ENCODE measurements around the gene CTAG1A.
"Not testable (repeated sequence)": the region's sequence is repeated elsewhere in the genome, so short reads cannot be mapped to it uniquely, and the experiment has no call there.

Gene CTAG1A

GRCh38 chrX:154613586-154613985 is 28.7 kb downstream of the CTAG1A start:
- DNase-seq (ENCODE audit: low read depth, low spot score), result not testable (repeated sequence)

GRCh38 chrX:154619182-154619581 is 34.2 kb downstream of the CTAG1A start, which contains the start of gene CTAG1B:
TSS of gene CTAG1B (minus strand) at chrX:154619282. CDS start at chrX:154619218, 64 bp downstream.
- not testable (repeated sequence) for DNase-seq (ENCODE audit: low read depth, low spot score)

- not testable (repeated sequence) for DNase-seq (ENCODE audit: low read depth, low spot score)
These were observed 36.0 kb downstream of the CTAG1A start for GRCh38 chrX:154620767-154621414.

GRCh38 chrX:154628960-154629359 is 44.0 kb downstream of the CTAG1A start:
- not testable (repeated sequence) for DNase-seq (ENCODE audit: low read depth, low spot score)

GRCh38 chrX:154630949-154631348 is 46.0 kb downstream of the CTAG1A start:
- not testable (repeated sequence) for DNase-seq (ENCODE audit: low read depth, low spot score)

- DNase-seq (ENCODE audit: low read depth, low spot score), result not testable (repeated sequence)
These were observed 48.7 kb downstream of the CTAG1A start for GRCh38 chrX:154633661-154634060.

Measured in astrocyte of the hippocampus (primary cell).